K562 (cell line): ENCODE results near the gene DDAH2. TPM values are rescaled to one million over a fixed set of nuclear protein-coding genes. Genes with fewer than 3 reads are reported as not detected.

Experiments
- C11orf30 ChIP-seq: fragments of 450-650 bp; IDR thresholded peaks from 2 replicates; pipeline ENCODE4 v1.6.1; 2016; ENCODE audit warnings: low read depth, mild to moderate bottlenecking
- CBX1 ChIP-seq: sonication (generic); IDR thresholded peaks from 2 replicates; pipeline ENCODE4 v1.6.1; 2016; ENCODE audit warnings: antibody characterized with exemption, low read depth, mild to moderate bottlenecking
- EP400 ChIP-seq: fragments of 450-650 bp; IDR thresholded peaks from 2 replicates; pipeline ENCODE4 v1.6.1; 2017; ENCODE audit warnings: antibody characterized with exemption, mild to moderate bottlenecking, moderate library complexity
- FOS ChIP-seq: IDR thresholded peaks from 3 replicates; pipeline ENCODE4 v1.6.1; 2011; ENCODE audit not compliant: insufficient read length; ENCODE audit errors: extremely low read depth
- HDAC2 ChIP-seq: fragments of 450-650 bp; IDR thresholded peaks from 2 replicates; pipeline ENCODE4 v1.6.1; 2016; ENCODE audit warnings: mild to moderate bottlenecking
- HMGN3 ChIP-seq: IDR thresholded peaks from 2 replicates; pipeline ENCODE4 v1.6.1; 2011; ENCODE audit warnings: borderline replicate concordance, low read depth, mild to moderate bottlenecking, mixed read lengths, low read length; ENCODE audit not compliant: insufficient read length; ENCODE audit errors: extremely low read depth
- HNRNPLL ChIP-seq: fragments of 200-400 bp; formaldehyde crosslinking; IDR thresholded peaks from 2 replicates; pipeline ENCODE4 v1.6.1; 2017; ENCODE audit warnings: low read length, low read depth, mild to moderate bottlenecking; ENCODE audit not compliant: poor library complexity, severe bottlenecking
- KDM4B ChIP-seq, 2 experiments: fragments of 450-650 bp in 1 of 2; sonication (generic) in 1 of 2; IDR thresholded peaks; 2 replicates each; pipeline ENCODE4 v1.6.1; 2016 to 2017; ENCODE audit warnings: borderline replicate concordance in 2 of 2, antibody characterized with exemption in 1 of 2, low read depth in 1 of 2, mild to moderate bottlenecking in 1 of 2
- MEIS2 ChIP-seq: fragments of 450-650 bp; IDR thresholded peaks from 2 replicates; pipeline ENCODE4 v1.6.1; 2014; ENCODE audit warnings: mild to moderate bottlenecking; ENCODE audit not compliant: partially characterized antibody
- MYNN ChIP-seq, 2 experiments: sonication (generic); formaldehyde crosslinking in 1 of 2; IDR thresholded peaks; 2 replicates each; pipeline versions ENCODE4 v1.5.0 to v1.6.1; 2016 to 2020; ENCODE audit warnings: antibody characterized with exemption in 1 of 2, missing genetic modification reagents in 1 of 2
- NFE2 ChIP-seq: IDR thresholded peaks from 2 replicates; pipeline ENCODE4 v1.6.1; 2014; ENCODE audit warnings: antibody characterized with exemption, low read depth
- NR4A1 ChIP-seq, 2 experiments: fragments of 250-450 bp in 1 of 2; fragments of 450-650 bp in 1 of 2; sonication (Bioruptor Pico) in 1 of 2; IDR thresholded peaks; 2 replicates each; pipeline versions ENCODE4 v1.4.0 to v1.6.1; 2016 to 2020; ENCODE audit warnings: mild to moderate bottlenecking in 2 of 2, missing compliant biosample characterization in 1 of 2, missing genetic modification characterization in 1 of 2, moderate library complexity in 1 of 2
- PATZ1 ChIP-seq: fragments of 250-450 bp; sonication (Bioruptor Pico); IDR thresholded peaks from 2 replicates; pipeline ENCODE4 v1.5.0; 2020; ENCODE audit warnings: mild to moderate bottlenecking, borderline replicate concordance
- PHF20 ChIP-seq: fragments of 450-650 bp; IDR thresholded peaks from 2 replicates; pipeline ENCODE4 v1.6.1; 2018; ENCODE audit not compliant: partially characterized antibody
- SIX5 ChIP-seq, 2 experiments: IDR thresholded peaks; 2 replicates each; pipeline ENCODE4 v1.6.1; 2011; ENCODE audit warnings: low read length in 2 of 2, borderline replicate concordance in 1 of 2, low read depth in 1 of 2, mild to moderate bottlenecking in 1 of 2, moderate library complexity in 1 of 2; ENCODE audit not compliant: insufficient read depth in 1 of 2
- SLC30A9 ChIP-seq: fragments of 250-450 bp; sonication (Bioruptor Pico); IDR thresholded peaks from 2 replicates; pipeline ENCODE4 v1.8.0; 2022; ENCODE audit warnings: mild to moderate bottlenecking, moderate library complexity
- SMARCA4 ChIP-seq: fragments of 450-650 bp; IDR thresholded peaks from 2 replicates; pipeline ENCODE4 v1.6.1; 2016
- SMARCC2 ChIP-seq: fragments of 450-650 bp; IDR thresholded peaks from 2 replicates; pipeline ENCODE4 v1.6.1; 2017; ENCODE audit warnings: antibody characterized with exemption, moderate library complexity, mild to moderate bottlenecking, low read depth
- SNAPC5 ChIP-seq: fragments of 250-450 bp; sonication (Bioruptor Pico); IDR thresholded peaks from 2 replicates; pipeline ENCODE4 v1.8.0; 2021; ENCODE audit warnings: moderate library complexity, mild to moderate bottlenecking, inconsistent platforms
- TCF3 ChIP-seq: sonication (generic); formaldehyde crosslinking; IDR thresholded peaks from 2 replicates; pipeline ENCODE4 v1.4.0; 2020; ENCODE audit warnings: mild to moderate bottlenecking, missing genetic modification reagents
- TFE3 ChIP-seq: fragments of 450-650 bp; formaldehyde crosslinking; IDR thresholded peaks from 2 replicates; pipeline ENCODE4 v1.4.0; 2020; ENCODE audit warnings: mild to moderate bottlenecking, mixed read lengths
- ZBED1 ChIP-seq: IDR thresholded peaks from 2 replicates; pipeline ENCODE4 v1.6.1; 2014
- ZNF212 ChIP-seq: fragments of 450-650 bp; formaldehyde crosslinking; IDR thresholded peaks from 2 replicates; pipeline ENCODE4 v1.4.0; 2020; ENCODE audit warnings: mild to moderate bottlenecking
- ZNF24 ChIP-seq: fragments of 450-650 bp; IDR thresholded peaks from 2 replicates; pipeline ENCODE4 v1.6.1; 2016
- polyA plus RNA-seq, 8 experiments: library from polyadenylated mRNA; depleted of rRNA in 4 of 8; stranded (reverse) in 5 of 8; unstranded in 3 of 8; fragments of >200 nt; fragmentation: Nextera tagmentation in 2 of 8; fragmentation: Illumina TruSeq in 1 of 8; extraction: Ambion mirVana in 2 of 8; extraction: Trizol in 1 of 8; gene quantifications; 2 replicates each; pipeline versions ENCODE4 v1.2.1 to v1.2.3, GENCODE V29; 2011 to 2014; ENCODE audit warnings: inconsistent platforms in 1 of 8, missing spikeins in 1 of 8
- total RNA-seq, 7 experiments: library from RNA; depleted of rRNA in 6 of 7; stranded (reverse); fragments of >200 nt in 6 of 7; fragmentation: Illumina TruSeq in 2 of 7; extraction: Trizol in 2 of 7; gene quantifications; 2 replicates each; pipeline versions ENCODE4 v1.2.1 to v1.2.3, GENCODE V29; 2011 to 2021; ENCODE audit warnings: low replicate concordance in 1 of 7
- TF ChIP-seq, protein P1 (sequence below): fragments of 250-450 bp; sonication (Bioruptor Pico); IDR thresholded peaks from 2 replicates; pipeline ENCODE4 v1.8.0; 2022; ENCODE audit warnings: moderate library complexity, mild to moderate bottlenecking, inconsistent platforms

Gene DDAH2
- total and polyA plus RNA-seq, 9 of the 15 experiments (the other 6 are each of a cell fraction or from before 2014, with no cell fraction given): 1.8 to 45.4 (median 21.4) TPM

DNA sequence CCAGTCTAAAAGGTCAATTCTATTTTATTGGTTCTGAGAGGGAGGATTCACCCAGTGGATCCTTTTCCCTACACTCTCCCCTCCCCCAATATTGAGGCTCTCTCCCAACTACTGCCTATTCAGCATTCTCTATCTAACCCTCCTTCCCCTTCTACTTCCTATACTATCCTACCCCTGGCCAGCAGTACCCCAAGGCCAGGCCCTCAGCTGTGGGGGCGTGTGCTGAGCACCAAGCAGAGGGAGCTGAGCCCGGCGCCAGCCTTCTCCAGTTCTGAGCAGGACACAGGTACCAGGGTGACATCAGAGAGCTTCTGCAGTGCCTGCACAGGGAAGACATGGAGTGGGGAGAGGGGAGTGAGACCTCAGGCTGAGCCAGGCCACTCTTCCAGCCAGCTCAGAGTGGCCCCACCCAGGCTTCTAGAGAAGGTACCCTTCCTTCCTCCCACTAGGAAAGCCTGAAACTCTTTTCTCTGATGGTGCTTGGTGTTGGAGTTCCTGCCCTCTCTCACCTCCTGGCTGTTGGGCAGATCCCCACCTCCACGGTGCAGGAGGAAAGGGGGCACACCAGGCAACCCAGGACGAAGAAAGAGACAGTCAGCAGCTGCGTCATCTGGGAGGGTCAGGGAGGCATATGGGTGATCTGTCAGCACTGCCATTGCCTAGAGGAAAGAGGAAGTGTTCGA, 1.9 kb downstream of the DDAH2 start (continued):
- TF ChIP-seq PATZ1 (CRISPR knock-in tag) (no peak), SMARCC2 (peak; percentile 23; the same call in 1 of the 2 replicates), NR4A1 (CRISPR knock-in tag; IDR thresholded peaks at IDR 0.05) (no peak), NR4A1 (tag; IDR thresholded peaks at IDR 0.05) (no peak), SIX5 (IDR thresholded peaks at IDR 0.05; ENCODE audit: borderline replicate concordance in 1 of 2, insufficient read depth in 1 of 2, low read depth in 1 of 2, low read length in 2 of 2) (no peak), EP400 (no peak), CBX1 (no peak), FOS (no peak), MEIS2 (peak; percentile 94), MYNN (IDR thresholded peaks at IDR 0.05) (peak; percentile 72; the same call in 1 of the 2 replicates), MYNN (CRISPR knock-in tag; IDR thresholded peaks at IDR 0.05) (no peak), TCF3 (peak; percentile 44), KDM4B (IDR thresholded peaks at IDR 0.05; ENCODE audit: borderline replicate concordance in 2 of 2, low read depth in 1 of 2) (no peak), SNAPC5 (no peak), SMARCA4 (peak; percentile 12; the same call in 1 of the 2 replicates), ZBED1 (peak; percentile 62; the same call in 1 of the 2 replicates), TFE3 (CRISPR knock-in tag) (no peak), PHF20 (no peak), C11orf30 (no peak), HDAC2 (no peak), ZNF24 (no peak), HMGN3 (peak; percentile 8), ZNF212 (CRISPR knock-in tag) (no peak), HNRNPLL (no peak), SLC30A9 (no peak), NFE2 (peak; percentile 75)
- TF ChIP-seq, protein P1, sequence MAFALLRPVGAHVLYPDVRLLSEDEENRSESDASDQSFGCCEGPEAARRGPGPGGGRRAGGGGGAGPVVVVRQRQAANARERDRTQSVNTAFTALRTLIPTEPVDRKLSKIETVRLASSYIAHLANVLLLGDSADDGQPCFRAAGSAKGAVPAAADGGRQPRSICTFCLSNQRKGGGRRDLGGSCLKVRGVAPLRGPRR (CRISPR knock-in tag): no peak
